HG03039 (cell line): ENCODE measurements around the gene ULK3.

Experiments used
- ATAC-seq: cut with Tn5 transposase; IDR thresholded peaks from one replicate; pipeline ENCODE4 v1.9.1; 2021; ENCODE audit warnings: mild to moderate bottlenecking, moderate library complexity; ENCODE audit not compliant: unreplicated experiment

ULK3 gene

DNA sequence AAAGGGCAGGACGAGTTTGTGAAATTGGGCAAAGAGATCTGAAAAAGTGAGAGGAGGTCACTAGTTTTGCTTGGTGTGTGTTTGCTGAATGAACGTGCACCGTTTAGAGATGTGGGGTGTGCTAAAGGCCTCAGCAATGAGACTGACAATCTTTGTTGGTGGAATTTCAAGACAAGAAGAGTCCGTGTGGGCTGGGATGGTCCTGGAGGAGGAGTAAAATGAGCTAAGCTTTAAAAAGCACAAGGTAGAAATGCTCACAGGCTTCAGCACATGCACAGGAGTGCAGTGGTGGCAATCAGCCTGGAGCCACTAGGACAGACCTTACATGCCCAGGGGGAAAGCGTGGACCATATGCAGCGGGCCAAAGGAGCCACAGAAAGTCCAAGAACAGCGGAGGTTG lies 18.0 kb downstream of the ULK3 start:
- no peak for ATAC-seq

DNA sequence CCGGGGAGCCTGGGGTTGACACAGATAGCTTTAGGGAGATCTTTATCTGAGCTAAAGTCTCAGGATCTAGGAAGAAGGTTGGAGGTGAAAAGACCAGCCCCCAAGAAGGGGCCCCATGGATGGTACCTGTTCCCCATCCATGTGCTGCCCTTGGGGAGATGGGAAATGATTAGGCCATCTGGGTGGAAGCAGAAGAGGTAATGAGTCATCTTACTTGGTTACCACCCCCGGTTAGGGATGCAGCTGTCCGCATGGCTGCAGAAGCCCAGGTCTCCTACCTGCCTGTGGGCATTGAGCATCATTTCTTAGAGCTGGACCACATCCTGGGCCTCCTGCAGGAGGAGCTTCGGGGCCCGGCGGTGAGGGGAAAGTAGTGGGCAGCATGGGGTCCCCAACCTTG lies 19.6 kb downstream of the ULK3 start:
- ATAC-seq = no peak

DNA sequence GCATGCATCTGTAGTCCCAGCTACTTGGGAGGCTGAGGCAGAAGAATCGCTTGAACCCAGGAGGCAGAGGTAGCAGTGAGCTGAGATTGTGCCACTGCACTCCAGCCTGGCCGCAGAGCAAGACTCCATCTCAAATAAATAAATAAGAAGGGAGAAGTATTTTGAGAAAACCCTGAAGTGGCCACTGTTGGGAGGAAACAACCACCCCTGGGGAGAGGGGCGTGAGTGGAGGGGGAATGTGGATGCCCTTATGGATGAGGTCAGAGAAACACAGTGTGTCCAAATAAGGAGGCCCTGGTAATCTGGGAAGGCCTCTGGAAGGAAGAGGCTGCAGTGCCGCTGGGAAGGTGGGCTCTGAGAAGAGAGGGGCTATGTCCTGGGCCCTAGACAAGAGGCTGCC lies 20.7 kb downstream of the ULK3 start:
- no peak for ATAC-seq

DNA sequence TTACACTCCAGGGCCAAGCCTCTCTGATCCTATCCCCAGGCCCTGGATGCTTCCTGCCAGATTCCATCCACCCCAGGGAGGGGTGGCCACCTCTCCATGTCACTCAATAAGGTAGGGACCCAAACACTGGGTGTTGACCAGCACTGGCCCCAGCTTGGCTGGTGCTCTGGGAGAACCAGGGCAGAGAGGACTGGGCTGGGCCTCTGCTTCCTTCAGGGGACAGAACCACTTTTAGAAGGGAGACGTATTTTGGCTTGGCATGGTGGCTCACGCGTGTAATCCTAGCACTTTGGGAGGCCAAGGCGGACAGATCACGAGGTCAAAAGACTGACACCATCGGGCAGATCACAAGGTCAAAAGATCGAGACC lies 21.2 kb downstream of the ULK3 start:
- ATAC-seq = no peak

DNA sequence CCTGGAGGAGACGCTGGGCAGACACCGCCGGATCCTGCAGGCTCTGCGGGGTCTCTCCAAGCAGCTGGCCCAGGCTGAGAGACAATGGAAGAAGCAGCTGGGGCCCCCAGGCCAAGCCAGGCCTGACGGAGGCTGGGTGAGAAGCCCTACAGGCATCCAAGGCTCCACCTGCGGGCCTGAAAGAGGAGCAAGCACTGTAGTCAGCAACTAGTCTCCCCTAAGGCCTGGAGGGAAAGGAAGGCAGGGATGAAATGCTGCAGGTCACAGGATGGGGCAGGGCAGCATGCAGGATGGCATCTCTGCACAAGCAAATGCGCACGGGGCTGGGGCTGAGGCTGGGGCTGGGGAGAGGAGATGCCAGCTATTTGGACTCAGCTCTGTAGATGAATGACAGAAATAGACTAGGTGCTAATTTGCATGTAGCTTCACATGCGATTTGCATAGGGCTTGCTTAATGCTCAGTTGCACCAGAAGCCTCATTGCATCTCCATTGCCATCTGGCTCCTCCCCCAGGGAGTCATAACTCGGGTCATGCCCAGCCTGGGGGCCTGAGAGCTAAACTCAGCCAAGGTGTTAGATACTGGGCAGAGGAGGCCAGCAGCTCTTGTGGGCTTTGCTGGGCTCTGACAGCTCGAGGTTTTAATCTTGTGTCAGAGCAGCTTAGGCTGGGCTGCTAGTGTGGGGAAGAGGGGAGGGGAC lies 21.7 kb downstream of the ULK3 start:
- ATAC-seq = no peak

DNA sequence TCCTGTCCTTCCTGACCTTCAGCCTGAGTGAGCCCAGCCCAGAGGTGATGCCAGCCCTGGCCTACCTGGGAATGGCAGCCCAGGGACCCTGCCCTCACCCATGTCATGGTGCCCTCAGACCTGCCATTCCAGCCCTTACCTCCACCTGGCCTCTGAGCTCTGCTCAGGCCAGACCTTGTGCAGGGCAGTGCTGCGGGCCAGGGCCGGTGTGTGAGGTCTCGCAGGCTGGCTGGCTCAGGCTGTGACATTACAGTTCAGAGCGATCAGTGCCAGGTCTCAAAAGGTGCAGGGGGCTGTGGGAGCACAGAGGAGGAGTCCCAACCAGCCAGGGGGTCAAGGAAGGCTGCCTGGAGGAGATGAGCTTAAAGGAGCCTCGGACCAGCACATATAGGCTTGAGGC lies 22.9 kb downstream of the ULK3 start:
- no peak for ATAC-seq

DNA sequence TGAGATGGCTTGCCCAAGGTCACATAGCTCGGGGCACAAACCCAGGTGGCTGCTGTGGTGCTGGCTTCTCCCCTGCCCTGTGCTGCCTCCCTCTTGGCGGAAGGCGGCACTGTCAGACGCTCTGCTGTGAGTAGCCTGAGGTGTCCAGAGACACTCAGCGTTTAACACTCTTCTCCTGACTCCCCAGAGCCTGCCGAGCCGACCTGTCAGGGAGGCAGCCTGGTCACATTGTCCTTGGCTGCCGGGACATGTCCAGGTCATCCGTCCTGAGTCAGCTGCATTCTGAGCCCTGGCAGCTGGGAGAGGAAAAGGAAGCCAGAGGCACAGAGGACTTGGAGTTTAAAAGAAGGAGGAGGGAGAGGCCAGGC lies 25.6 kb downstream of the ULK3 start:
- ATAC-seq = no peak

DNA sequence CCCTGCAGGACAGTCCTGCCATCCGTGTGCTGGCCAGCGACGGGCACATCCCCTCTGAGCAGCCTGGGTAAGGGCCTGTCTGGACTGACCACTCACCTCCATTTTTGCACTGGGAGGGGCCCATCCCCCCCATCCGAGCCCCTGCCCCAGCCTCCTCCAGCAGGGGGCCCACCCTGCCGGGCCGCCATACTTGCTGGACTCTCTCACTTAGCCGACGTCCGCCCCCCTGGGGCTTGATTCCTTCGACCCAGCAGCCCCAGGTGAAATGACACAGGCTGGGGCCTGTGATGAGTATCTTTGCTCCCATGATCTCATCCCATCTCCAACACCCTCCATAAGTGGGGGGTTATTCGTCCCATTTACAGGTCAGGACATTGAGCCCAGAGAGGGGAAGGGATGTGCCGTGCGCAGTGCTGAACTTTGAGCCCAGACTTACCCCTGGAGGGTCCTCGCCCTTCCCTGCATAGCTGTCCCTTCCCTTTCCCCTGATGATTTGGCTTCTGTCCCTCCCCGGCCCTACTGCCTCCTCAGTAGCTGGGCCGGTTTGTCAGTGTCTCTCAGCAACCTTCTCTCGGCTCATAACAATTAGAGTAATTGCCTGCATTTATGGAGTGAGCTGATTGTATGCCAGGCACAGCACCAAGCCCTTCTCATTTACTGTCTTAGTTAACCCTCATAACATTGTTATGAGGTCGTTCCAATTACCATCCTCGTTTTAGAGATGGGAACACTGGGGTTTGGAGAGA lies 26.2 kb downstream of the ULK3 start:
- no peak for ATAC-seq

DNA sequence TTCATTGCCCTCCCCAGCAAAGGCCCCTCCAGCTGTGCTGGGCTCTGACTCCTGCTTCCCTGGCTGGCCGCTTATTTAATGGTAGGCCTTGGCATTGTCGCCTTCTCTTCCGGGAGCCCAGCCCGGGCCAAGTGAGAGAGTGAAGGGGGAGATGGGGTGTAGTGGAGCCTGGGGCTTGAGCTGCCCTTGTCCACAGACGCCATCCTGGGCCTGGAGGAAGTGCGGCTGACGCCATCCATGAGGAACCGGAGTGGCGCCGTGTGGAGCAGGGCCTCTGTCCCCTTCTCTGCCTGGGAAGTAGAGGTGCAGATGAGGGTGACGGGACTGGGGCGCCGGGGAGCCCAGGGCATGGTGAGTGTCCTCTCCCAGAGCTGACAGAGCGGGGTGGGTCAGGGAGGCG lies 27.0 kb downstream of the ULK3 start:
- ATAC-seq = no peak

DNA sequence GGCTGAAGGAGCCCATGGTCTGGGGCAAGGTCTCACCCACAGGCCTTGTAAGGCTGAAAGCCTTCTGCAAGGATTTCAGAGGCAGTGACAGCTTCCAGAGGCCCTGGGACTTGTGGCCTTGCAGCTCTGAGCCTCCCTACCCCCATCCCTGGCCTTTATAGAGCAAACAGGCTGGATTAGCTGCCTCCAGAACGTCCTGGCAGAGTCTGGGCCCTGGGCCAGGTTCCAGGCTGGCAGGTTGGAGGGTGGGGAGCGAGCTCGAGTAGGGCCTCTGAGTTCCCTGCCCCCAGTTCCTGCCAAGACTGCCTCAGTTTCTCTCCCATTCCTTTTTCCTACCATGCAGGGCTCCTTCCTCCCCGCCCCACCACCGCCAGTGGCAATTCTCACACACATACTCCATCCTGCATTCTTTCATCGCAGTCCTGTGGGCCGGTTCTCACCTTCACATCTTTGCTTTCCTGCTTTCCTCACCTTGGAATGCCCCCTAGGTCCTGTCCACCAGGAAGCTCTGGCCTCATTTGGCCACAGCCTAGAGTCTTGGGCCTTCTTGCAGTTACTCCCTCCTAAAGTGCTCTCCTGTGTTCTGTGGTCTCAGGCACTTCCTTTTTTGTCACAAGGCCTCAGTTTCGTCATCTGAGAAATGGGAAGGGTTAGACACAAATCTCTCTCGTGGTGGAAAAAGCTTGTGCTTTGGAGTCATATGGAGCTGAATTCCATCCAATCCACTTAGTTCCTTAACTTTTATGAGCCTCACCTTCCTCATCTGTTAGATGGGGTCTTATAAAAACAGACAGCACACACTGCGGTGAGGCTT lies 27.6 kb downstream of the ULK3 start:
- ATAC-seq = no peak

DNA sequence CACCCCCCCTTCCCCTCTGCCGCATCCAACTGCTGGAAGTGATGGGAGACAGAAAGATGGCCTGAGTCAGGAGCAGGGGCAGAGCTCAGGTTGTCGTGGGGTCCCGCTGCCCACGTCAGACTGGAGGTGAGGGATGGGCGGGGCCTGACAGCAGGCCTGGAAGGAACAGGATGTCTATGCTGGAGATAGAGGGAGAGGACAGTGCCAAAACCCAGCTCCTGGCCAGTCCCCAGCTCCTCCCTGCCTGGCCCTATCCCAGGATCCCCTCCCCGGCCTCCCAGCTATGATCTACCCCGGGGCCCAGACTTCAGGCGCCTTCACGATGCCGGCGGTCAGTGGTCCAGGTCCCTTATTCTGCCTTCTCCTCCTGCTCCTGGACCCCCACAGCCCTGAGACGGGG lies 30.4 kb downstream of the ULK3 start, which contains the start of gene LMAN1L:
TSS of gene LMAN1L (plus strand) at position 303 of the 400 bp plus-strand sequence. CDS start at position 323, 20 bp downstream.
- ATAC-seq = no peak

DNA sequence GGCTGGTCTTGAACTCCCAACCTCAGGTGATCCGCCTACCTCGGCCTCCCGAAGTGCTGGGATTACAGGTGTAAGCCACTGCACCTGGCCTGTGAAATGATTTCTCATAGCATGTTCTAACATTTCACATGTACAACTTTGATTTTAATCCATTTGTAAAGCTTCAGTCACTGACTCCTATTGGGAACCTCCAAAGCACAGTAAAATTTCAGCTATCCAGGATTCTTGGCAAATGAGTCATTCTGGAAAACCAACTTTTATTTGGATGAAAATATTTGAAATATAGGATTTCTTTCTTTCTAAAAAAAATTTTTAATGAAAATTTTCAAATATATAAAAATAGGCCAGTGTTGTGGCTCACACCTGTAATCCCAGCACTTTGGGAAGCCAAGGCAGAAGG lies 33.0 kb downstream of the ULK3 start:
- no peak for ATAC-seq

DNA sequence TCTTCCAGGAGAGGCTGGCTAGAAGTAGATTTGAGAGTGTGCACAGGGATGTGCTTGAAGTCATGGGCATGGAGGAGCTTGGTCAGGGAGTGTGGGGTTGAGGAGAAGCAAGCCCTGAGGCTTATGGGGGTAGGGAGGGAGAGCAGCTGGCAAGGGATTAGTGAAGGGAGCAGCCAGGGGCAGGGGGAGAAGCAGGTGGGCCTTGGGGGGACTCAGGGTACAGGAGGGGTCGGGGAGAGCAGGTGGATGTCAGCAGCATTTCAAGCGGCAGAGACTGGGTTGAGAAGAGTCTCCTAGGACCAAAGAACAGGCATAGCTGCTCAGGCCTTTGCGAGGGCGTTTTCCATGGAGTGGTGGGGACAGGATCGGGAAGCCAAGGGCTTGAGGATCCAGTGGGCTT lies 33.7 kb downstream of the ULK3 start:
- ATAC-seq = no peak

DNA sequence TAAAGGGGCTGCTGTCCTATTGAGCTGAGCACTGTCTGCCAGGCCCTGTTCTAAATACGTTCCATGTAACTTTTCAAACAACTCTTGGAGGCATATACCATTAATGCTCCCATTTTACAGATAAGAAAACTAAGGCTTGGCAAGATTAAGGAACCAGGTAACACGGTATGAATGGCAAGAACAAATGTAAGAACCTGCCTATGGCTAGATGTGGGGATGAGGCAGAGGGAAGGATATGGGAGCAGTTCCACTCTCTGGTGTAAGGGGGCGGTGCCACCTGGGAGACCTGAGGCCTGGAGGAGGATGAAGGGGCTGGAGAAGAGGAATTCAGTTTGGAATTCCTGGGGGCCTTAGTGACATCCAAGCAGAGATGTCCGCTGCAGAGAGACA lies 34.1 kb downstream of the ULK3 start:
- ATAC-seq = no peak

DNA sequence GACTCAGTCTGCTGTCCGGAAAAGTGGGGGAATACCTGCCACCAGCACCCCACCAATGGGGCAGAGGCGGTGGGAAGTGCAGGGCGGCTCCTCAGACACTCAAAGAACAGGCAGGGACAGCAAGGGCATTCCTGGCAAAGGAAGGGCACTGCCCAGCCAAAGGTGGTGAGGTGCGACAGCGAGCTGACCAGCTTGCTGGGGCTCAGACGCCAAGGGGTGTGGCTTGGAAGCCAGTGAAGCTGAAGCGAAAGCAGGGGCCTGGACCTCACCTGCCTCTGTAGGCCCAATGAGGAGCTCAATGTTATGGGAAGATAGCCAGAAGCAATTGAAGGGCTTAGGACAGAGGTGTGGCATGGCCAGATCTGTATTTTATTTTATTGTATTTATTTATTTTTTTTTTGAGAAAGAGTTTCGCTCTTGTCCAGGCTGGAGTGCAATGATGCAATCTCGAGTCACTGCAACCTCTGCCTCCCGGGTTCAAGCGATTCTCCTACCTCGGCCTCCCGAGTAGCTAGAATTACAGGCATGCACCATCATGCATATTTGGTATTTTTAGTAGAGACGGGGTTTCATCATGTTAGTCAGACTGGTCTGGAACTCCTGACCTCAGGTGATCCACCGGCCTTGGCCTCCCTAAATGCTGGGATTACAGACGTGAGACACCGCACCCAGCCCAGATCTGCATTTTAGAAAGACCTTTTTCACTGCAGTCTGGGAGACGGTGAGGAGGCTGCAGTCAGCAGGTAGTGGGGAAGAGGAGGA lies 34.7 kb downstream of the ULK3 start:
- ATAC-seq = no peak

DNA sequence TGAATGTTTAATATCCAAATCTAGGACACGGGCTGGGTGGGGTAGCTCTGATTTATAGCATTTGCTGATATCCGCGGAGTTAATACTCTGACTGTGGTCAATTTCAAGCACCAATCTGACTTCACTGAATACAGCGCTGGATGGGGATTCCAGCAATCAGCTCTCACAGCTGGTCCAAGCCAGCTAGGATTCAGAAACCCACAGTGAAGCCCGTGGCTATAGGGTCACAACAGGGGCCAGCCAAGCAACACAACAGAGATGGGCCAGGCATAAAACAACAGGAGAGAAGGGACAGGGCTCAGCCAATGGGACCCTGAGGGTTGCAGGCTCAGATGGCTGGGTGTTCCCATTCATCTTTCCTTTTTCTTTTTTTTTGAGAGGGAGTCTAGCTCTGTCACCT lies 35.7 kb downstream of the ULK3 start:
- no peak for ATAC-seq

DNA sequence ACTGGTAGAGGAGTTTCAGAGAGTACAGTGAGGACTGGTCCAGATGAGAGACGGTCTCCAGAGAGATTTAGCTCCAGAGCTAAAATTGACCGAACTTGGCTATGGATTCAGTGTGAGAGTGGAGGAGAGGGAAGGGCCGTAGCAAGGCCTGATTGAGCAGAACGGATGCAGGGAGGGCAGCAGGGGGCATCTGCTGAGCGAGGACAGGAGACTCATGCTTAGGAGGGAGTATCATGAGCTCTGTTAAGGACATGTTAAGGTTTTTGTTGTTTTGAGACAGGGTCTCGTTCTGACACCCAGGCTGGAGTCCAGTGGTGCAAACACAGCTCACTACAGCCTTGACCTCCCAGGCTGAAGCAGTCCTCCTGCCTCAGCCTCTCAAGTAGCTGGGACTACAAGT lies 38.0 kb downstream of the ULK3 start:
- no peak for ATAC-seq

DNA sequence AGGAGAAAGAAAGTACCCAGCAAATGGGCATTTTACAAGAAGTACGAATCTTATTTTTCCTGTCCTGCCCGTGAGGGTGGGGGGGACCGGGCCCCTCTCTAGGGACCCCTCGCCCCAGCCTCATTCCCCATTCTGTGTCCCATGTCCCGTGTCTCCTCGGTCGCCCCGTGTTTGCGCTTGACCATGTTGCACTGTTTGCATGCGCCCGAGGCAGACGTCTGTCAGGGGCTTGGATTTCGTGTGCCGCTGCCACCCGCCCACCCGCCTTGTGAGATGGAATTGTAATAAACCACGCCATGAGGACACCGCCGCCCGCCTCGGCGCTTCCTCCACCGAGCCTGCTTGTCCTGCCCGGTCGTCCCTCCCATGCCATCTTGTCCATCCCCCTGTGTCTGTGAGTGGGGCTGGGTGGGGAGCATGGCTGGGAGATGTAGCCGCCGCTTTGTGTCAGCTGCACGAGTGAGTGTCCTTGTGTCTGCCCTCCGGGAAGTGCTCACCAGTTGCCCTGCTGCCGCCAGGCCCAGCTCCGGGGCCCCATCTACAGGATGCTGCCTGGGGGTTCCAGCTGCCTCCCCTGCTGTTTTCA lies 40.0 kb downstream of the ULK3 start:
- ATAC-seq = no peak

DNA sequence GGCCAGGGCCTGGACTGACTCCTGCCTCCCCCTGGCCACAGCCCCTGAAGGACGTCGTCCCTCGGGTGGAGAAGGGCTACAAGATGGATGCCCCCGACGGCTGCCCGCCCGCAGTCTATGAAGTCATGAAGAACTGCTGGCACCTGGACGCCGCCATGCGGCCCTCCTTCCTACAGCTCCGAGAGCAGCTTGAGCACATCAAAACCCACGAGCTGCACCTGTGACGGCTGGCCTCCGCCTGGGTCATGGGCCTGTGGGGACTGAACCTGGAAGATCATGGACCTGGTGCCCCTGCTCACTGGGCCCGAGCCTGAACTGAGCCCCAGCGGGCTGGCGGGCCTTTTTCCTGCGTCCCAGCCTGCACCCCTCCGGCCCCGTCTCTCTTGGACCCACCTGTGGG lies 40.7 kb downstream of the ULK3 start:
- ATAC-seq = no peak

DNA sequence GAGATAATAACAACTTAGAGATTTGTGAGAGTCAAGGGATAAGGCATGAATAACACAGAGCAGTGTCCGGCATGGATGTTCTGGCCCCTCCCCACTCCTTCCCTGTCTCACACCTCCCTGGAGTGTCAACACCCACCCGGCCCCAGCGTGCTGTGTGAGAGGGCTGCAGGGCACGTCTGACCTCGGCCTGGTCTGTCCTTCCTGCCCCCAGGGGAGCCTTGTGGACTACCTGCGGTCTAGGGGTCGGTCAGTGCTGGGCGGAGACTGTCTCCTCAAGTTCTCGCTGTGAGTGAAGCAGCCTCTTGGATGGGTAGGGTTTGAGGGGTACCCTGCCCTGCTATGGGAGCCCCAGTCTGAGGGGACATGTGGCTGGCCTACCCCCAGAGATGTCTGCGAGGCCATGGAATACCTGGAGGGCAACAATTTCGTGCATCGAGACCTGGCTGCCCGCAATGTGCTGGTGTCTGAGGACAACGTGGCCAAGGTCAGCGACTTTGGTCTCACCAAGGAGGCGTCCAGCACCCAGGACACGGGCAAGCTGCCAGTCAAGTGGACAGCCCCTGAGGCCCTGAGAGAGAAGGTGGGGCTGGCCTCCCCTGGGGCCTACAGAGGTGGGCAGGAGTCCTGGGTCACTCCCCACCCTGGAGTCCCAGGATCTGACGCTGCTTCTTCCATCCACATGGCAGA lies 41.5 kb downstream of the ULK3 start:
- ATAC-seq = no peak
